SKM-1 treated with dmso at 0.1 percent for 144 hours (cell line): ENCODE results near the gene REEP1.
"Not testable (repeated sequence)": the region's sequence is repeated elsewhere in the genome, so short reads cannot be mapped to it uniquely, and the experiment has no call there.

Experiments used
- DNase-seq: peaks from one replicate; lab custom pipeline; 2025; ENCODE audit not compliant: unreplicated experiment; lab: John Stamatoyannopoulos, UW

Gene REEP1

DNA sequence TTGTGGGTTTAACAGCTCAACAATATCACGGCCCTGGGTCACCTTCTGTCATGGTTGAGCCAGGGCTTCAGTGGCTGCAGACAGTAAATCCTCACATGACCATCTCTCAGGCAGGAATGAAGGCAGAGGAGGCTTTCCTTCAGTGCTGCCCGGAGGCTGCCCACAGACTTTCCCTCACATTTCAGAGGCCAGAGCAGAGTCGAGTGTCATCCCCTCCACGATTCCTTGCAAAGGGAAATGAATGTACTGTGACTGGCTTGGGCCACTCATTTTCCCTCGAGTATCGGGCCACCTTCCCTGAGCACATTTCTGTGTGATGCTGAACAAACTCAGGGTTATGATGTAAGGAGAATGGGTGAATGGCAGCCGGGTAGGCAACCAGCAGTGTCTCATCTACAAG lies 10.0 kb upstream of the REEP1 start:
- DNase-seq: no peak

GRCh38 chr2:86345783-86346370 lies 8.5 kb upstream of the REEP1 start:
- DNase-seq: not testable (repeated sequence)

- no peak for DNase-seq
These were observed 7.0 kb upstream of the REEP1 start for GRCh38 chr2:86344404-86344803.

DNA sequence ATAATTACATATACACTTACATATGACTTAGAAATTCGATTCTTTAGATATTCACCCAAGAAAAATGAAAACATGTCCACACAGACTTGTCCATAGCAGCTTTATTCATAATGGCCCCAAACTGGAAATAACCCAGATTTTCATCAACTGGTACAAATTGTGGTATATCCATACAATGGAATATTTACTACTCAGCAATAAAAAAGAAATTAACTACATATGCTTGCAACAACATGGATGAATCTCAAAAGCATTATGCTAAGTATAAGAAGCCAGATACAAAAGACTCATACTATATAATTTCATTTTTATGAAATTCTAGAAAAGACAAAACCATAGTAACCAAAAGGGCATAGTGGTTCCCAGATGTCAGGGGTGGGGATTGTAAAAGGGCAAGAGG lies 5.1 kb upstream of the REEP1 start:
- DNase-seq: no peak

DNA sequence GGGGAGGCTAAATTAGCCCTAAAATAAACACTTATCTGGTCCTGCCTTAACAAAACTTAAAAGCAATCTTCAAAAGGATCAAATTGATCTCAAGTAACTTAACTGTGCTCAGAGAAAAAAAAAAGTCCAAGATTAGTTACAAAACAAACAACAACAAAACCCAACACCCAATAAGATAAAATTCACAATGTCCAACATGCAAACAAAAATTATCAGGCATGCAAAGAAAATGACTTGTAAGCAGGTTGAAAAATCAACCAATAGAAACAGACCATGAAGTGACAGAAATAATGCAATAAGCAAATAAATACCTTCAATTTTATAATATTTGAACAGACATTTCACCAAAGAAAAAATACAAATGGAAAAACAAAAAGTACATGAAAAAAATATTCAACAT lies 4.0 kb upstream of the REEP1 start:
- DNase-seq: no peak

GRCh38 chr2:86338778-86339295 lies 1.4 kb upstream of the REEP1 start:
- no peak for DNase-seq

DNA sequence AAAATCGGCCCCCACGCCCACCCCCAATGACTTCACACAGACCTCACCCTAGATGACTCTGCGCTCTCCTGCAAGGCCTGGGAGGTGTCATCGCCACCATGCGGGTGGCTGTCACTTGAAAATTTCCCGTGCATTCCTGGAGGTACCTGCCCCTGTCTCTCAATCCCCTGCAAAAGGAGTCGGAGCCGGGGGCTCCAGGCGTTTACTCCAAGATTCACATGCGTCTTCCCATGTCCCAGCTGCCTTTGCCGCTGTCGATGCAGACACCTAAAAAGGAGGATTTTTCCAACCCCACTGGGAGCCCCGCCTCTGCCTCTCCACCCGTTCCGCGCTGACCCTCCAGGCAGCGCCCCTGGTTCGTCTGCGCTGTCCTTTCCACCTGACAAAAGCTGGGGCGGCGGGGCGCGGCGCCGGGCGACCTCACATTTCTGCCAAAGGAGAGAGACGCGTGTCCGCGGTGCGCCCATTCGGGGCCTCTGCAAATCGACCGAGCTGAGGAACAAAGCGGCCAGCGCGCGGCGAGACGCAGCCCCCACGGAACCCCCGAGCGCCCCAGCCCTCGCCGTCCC lies 667 bp downstream of the REEP1 start:
- DNase-seq: no peak

DNA sequence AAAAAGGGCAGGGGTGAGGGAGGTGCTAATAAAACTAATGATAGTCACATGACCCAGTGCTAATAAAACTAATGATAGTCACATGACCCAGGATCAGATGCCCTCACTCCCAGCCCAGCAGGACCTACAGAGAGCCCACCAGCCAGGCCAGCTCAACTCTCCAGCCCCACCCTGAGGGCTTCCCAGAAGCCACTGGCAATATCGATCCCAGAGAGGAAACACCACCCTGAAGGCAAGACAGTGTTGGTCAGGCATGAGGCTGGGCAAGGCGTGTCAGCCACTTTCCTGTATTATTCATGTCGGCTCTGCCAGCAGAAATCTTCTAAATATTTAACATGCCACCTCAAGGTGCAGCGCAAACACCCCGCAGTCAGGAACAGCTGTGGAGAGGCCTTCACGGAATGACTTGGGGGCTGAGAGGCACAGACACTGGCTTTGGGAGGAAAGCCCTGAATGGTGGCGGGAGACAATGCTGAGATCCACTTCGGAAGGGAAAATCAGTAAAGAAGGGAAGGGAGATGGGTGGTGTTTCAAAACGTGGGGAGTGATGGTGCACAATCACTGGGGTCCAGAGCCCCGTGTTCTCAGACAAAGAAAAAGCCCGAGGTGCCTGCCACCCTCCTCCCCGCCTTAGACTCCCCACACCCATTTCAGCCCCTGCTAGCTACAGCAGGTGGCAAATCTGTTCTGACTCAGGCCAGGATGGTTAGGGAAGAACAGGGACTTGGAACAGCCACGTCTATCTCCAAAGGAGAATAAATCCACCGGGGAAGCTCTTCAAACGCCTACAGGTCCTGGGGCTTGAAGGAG lies 1.4 kb downstream of the REEP1 start:
- no peak for DNase-seq

- no peak for DNase-seq
These were observed 4.0 kb downstream of the REEP1 start for GRCh38 chr2:86333378-86333777.

- DNase-seq: no peak
These were observed 4.8 kb downstream of the REEP1 start for GRCh38 chr2:86332654-86333053.

DNA sequence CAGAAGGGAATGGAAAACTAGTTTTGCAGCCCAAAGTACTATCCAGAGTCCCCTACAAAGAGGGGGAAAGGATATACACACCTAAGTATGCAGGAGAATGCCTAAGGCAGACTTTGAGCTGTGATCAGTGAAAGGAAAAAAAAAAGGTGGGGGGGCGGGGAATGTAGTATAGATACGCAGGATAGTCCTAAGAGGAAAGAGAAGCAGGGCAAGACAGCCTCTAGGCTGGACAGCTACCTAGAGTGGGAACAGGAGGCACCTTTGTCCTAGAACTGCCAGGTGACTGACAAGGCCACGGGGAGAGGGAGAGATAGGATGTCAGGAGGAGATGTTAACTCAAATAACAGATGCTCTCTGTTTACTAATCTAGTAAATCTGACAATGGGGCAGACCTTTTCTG lies 6.0 kb downstream of the REEP1 start:
- no peak for DNase-seq

- DNase-seq: no peak
These were observed 7.4 kb downstream of the REEP1 start for GRCh38 chr2:86330001-86330400.

DNA sequence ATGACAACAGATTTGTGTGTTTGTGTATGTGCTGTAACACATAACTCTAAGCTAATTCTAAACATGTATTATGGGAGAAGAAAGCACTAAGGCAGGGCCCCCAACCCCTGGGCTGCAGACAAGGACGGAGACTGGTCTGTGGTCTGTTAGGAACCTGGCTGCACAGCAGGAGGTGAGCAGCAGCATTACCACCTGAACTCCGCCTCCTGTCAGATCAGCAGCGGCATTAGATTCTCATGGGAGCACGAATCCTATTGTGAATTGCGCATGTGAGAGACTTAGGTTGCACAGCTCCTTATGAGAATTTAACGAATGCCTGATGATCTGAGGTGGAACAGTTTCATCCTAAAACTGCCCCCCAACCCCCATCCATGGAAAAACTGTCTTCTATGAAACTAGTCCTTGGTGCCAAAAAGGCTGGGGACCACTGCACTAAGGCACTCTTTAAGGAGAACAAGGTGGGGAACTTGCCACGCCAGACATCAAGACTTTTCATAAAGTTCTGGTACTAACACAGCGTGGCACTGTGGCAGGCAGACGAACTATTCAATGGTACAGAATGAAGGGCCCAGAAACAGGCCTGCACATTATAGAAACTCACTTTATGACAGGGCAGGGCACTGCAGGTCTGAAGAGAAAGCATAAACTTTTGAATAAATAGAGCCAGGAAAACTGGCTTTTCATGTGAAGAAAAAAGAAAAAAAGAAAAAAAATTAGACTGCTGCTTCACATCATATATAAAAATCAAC lies 14.0 kb downstream of the REEP1 start:
- no peak for DNase-seq

- no peak for DNase-seq
These were observed 17.5 kb downstream of the REEP1 start for GRCh38 chr2:86319700-86320580.

DNA sequence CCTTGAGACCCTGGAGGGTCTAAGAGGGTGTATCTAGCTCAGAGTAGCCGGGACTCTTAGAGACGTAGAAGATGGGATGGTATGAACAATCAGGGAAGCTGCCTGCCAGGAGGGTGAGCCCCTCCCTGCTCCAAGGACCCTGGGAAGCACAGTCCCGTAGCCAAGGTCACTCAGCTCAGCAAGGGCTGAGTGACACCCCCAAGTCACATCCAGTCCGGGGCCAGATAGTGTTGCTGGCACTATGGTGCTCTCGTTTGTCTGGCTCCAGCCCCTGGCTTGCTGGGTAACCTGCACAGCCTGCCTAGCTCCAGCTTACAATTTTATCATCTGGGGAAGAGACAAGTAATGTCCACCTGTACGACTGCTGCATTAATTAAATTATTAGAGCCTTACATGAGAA lies 22.3 kb downstream of the REEP1 start:
- DNase-seq: no peak

- DNase-seq: no peak
These were observed 23.3 kb downstream of the REEP1 start for GRCh38 chr2:86314125-86314524.

GRCh38 chr2:86313341-86313740 lies 24.1 kb downstream of the REEP1 start:
- DNase-seq: no peak

DNA sequence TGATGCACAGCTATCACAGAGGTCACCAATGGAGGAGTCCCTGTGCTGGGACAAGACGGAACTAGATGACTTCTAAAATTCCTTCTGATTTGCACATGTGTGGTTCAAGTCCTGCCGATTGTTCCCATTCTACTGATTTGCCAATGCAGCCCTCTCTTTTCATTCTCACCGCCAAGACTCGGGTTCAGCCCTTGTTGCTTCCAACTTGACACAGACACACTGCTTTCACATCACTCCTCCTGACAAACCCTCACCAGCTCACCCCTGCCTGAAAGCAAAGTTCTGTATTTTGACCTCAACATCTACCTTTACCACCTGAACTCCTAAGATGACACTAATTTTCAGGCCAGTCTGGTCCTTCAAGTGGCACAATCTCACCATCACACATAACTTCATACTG lies 25.5 kb downstream of the REEP1 start:
- DNase-seq: no peak

GRCh38 chr2:86309966-86310365 lies 27.5 kb downstream of the REEP1 start:
- DNase-seq: no peak

- no peak for DNase-seq
These were observed 28.3 kb downstream of the REEP1 start for GRCh38 chr2:86308984-86309695.
